Measurements from ENCODE around the gene PATE3.

DNA sequence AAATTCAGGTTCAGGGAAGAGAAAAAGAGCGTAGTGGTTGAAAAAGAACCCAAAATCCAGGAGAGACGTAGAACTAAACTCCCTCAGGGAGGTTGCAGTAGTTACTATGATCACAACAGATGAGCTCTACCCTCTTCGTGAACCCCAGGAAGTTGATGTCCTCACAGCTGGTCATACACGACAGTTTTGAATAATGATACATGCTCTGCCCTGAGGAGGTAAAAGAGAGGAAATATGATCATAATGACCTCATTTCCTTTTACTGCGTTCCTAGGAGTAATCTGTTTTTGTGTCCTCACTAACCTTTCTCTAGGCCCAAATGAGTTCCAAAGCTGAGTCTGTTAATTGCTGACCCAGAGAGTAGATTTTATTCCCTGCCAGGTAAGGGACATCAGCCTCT lies 10.6 kb upstream of the PATE3 start:
- TF ChIP-seq POLR2A (IDR thresholded peaks at IDR 0.05) = no peak
- TF ChIP-seq, protein P1, sequence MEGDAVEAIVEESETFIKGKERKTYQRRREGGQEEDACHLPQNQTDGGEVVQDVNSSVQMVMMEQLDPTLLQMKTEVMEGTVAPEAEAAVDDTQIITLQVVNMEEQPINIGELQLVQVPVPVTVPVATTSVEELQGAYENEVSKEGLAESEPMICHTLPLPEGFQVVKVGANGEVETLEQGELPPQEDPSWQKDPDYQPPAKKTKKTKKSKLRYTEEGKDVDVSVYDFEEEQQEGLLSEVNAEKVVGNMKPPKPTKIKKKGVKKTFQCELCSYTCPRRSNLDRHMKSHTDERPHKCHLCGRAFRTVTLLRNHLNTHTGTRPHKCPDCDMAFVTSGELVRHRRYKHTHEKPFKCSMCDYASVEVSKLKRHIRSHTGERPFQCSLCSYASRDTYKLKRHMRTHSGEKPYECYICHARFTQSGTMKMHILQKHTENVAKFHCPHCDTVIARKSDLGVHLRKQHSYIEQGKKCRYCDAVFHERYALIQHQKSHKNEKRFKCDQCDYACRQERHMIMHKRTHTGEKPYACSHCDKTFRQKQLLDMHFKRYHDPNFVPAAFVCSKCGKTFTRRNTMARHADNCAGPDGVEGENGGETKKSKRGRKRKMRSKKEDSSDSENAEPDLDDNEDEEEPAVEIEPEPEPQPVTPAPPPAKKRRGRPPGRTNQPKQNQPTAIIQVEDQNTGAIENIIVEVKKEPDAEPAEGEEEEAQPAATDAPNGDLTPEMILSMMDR (IDR thresholded peaks at IDR 0.05) = no peak
- TF ChIP-seq POLR2AphosphoS5 (IDR thresholded peaks at IDR 0.05) = no peak
